GM12878 (cell line): ENCODE data around the gene KCNAB2. TPM values are rescaled to one million over a fixed set of nuclear protein-coding genes. Genes with fewer than 3 reads are reported as not detected.

Source experiments
- ATAC-seq: fragments of 200-7000 bp; cut with Tn5 transposase; 3 replicates; pipeline ENCODE4 v1.9.1; 2020; ENCODE audit warnings: mild to moderate bottlenecking, moderate library complexity
- BruUV-seq: library from RNA; stranded (reverse); fragments of 400-500 nt; replicated peaks from 2 replicates; lab custom pipeline; 2021; lab: Mats Ljungman, UMichigan
- CTCF ChIA-PET: fragments of 300-600 bp; sonication (Branson Sonifier 250); formaldehyde crosslinking; extraction: SDS; loops from one replicate; lab custom pipeline; 2021; ENCODE audit warnings: inconsistent platforms; lab: Yijun Ruan, JAX
- POLR2A ChIA-PET: fragments of 350-600 bp; formaldehyde crosslinking; extraction: SDS; loops from one replicate; lab custom pipeline; 2021; ENCODE audit warnings: inconsistent platforms; lab: Charles Lee
- RAD21 ChIA-PET: fragments of 300-600 bp; sonication (Branson Sonifier 250); formaldehyde crosslinking; loops from one replicate; lab custom pipeline; 2023; ENCODE audit warnings: antibody characterized with exemption; ENCODE audit not compliant: unreplicated experiment; lab: Charles Lee
- SMC1A ChIA-PET: fragments of 300-600 bp; sonication (Branson Sonifier 250); formaldehyde crosslinking; loops from one replicate; lab custom pipeline; 2023; ENCODE audit not compliant: unreplicated experiment, uncharacterized antibody; lab: Charles Lee
- DNase-seq: peaks from one replicate; pipeline ENCODE4 v3.0.0-alpha.2; 2011; ENCODE audit warnings: low read depth, low spot score
- FAIRE-seq: peaks from 3 replicates; lab custom pipeline; 2011; peaks lifted over from hg19 to GRCh38; lab: Jason Lieb, UNC
- H2AFZ ChIP-seq: 2 replicates; pipeline ENCODE4 v1.6.0; 2011; ENCODE audit warnings: low read depth, low read length, control low read depth; ENCODE audit not compliant: control insufficient read depth
- H3K27ac ChIP-seq: 2 replicates; pipeline ENCODE4 v1.5.1; 2011; ENCODE audit warnings: control low read depth; ENCODE audit not compliant: control insufficient read depth, insufficient read depth
- H3K27me3 ChIP-seq, 2 experiments: replicated peaks in 1 of 2; 2 replicates each; pipeline versions ENCODE4 v1.6.0 to v1.6.1; 2011; ENCODE audit warnings: low read length in 1 of 2; ENCODE audit not compliant: control insufficient read depth in 2 of 2, insufficient read depth in 2 of 2
- H3K36me3 ChIP-seq, 2 experiments: 2 replicates each; pipeline ENCODE4 v1.5.1; 2011; ENCODE audit warnings: low read length in 1 of 2; ENCODE audit not compliant: control insufficient read depth in 2 of 2, insufficient read depth in 2 of 2
- H3K4me1 ChIP-seq: 2 replicates; pipeline ENCODE4 v1.6.1; 2011; ENCODE audit warnings: mild to moderate bottlenecking, low read length, moderate library complexity, mixed read lengths; ENCODE audit not compliant: control insufficient read depth, insufficient read depth
- H3K4me2 ChIP-seq: 2 replicates; pipeline ENCODE4 v1.6.0; 2011; ENCODE audit warnings: control low read depth; ENCODE audit not compliant: control insufficient read depth, insufficient read depth
- H3K4me3 ChIP-seq: fragments of 200-600 bp; sonication (generic); 2 replicates; pipeline ENCODE4 v1.5.1; 2016
- H3K79me2 ChIP-seq: 2 replicates; pipeline ENCODE4 v1.6.0; 2011; ENCODE audit warnings: low read length; ENCODE audit not compliant: control insufficient read depth, insufficient read depth
- H3K9ac ChIP-seq: 2 replicates; pipeline ENCODE4 v1.8.0; 2011; ENCODE audit warnings: low read length, control low read depth, mixed read lengths; ENCODE audit not compliant: control insufficient read depth, insufficient read depth
- H3K9me3 ChIP-seq: replicated peaks from 3 replicates; pipeline ENCODE4 v1.5.1; 2011; ENCODE audit warnings: mild to moderate bottlenecking, low read length; ENCODE audit not compliant: control insufficient read depth, insufficient read depth
- H4K20me1 ChIP-seq: 2 replicates; pipeline ENCODE4 v1.6.0; 2011; ENCODE audit not compliant: control insufficient read depth, insufficient read depth
- ATF7 ChIP-seq: fragments of 450-650 bp; IDR thresholded peaks from 2 replicates; pipeline ENCODE4 v1.6.1; 2016; ENCODE audit warnings: low read depth, mild to moderate bottlenecking
- CHD4 ChIP-seq: fragments of 200-600 bp; sonication (generic); IDR thresholded peaks from 2 replicates; pipeline ENCODE4 v1.6.1; 2016; ENCODE audit warnings: mild to moderate bottlenecking
- ESRRA ChIP-seq: IDR thresholded peaks from 2 replicates; pipeline ENCODE4 v1.6.1; 2012; ENCODE audit warnings: mild to moderate bottlenecking, low read length, improper control_type of control experiment
- GATAD2B ChIP-seq: fragments of 450-650 bp; conservative IDR thresholded peaks from 2 replicates; pipeline ENCODE4 v1.6.1; 2017; ENCODE audit warnings: low read depth, mild to moderate bottlenecking, moderate library complexity
- HSF1 ChIP-seq: fragments of 150-350 bp; IDR thresholded peaks from 2 replicates; pipeline ENCODE4 v1.6.1; 2014; ENCODE audit warnings: mild to moderate bottlenecking, low read depth, low read length
- IKZF1 ChIP-seq: fragments of 450-650 bp; conservative IDR thresholded peaks from 2 replicates; pipeline ENCODE4 v1.6.1; 2017; ENCODE audit warnings: antibody characterized with exemption, mild to moderate bottlenecking
- IRF4 ChIP-seq: IDR thresholded peaks from 2 replicates; pipeline ENCODE4 v1.6.1; 2011; ENCODE audit warnings: low read depth, low read length
- NR2C2 ChIP-seq: IDR thresholded peaks from 2 replicates; pipeline ENCODE4 v1.6.1; 2011; ENCODE audit warnings: borderline replicate concordance, low read depth; ENCODE audit not compliant: control insufficient read depth, insufficient read length
- NRF1 ChIP-seq: conservative IDR thresholded peaks from 2 replicates; pipeline ENCODE4 v1.6.1; 2011; ENCODE audit warnings: mild to moderate bottlenecking, low read depth, low read length, improper control_type of control experiment
- PKNOX1 ChIP-seq: fragments of 450-650 bp; IDR thresholded peaks from 2 replicates; pipeline ENCODE4 v1.6.1; 2016; ENCODE audit warnings: mild to moderate bottlenecking
- RAD21 ChIP-seq: IDR thresholded peaks from 2 replicates; pipeline ENCODE4 v1.6.1; 2011; ENCODE audit warnings: mild to moderate bottlenecking, low read depth, low read length, moderate library complexity; ENCODE audit not compliant: insufficient read depth
- RAD51 ChIP-seq: fragments of 450-650 bp; IDR thresholded peaks from 2 replicates; pipeline ENCODE4 v1.6.1; 2016; ENCODE audit warnings: moderate library complexity, mild to moderate bottlenecking, inconsistent platforms
- SIN3A ChIP-seq: IDR thresholded peaks from 2 replicates; pipeline ENCODE4 v1.6.1; 2012; ENCODE audit warnings: low read depth, low read length, improper control_type of control experiment
- ZZZ3 ChIP-seq: IDR thresholded peaks from 2 replicates; pipeline ENCODE4 v1.6.1; 2011; ENCODE audit warnings: low read depth; ENCODE audit not compliant: control insufficient read depth, insufficient read length
- WGBS: methylation state at CpG from one replicate; pipeline ENCODE4 v1.1.6; 2016; ENCODE audit warnings: low lambda C conversion rate; ENCODE audit not compliant: insufficient replicate concordance, insufficient coverage; ENCODE audit errors: missing lambda C conversion rate; 5-methylcytosine and 5-hydroxymethylcytosine counted together
- in situ Hi-C: fragments of 300-500 bp; cut with MboI; formaldehyde crosslinking; loops from 9 replicates; pipeline ENCODE4 v1.14.3; 2018; ENCODE audit warnings: mixed read lengths
- intact Hi-C: fragments of 100-400 bp; cut with micrococcal nuclease; formaldehyde crosslinking; loops from one replicate; pipeline ENCODE4 v1.14.2; 2022; ENCODE audit not compliant: unreplicated experiment
- polyA plus RNA-seq, 11 experiments: library from polyadenylated mRNA; depleted of rRNA in 4 of 11; unstranded in 6 of 11; stranded (reverse) in 5 of 11; fragments of >200 nt; fragmentation: Nextera tagmentation in 4 of 11; fragmentation: Illumina TruSeq in 1 of 11; extraction: Ambion mirVana in 4 of 11; extraction: Trizol in 1 of 11; gene quantifications; 1 replicate in 1 of 11; 2 replicates in 10 of 11; pipeline versions ENCODE4 v1.2.1 to v1.2.3, GENCODE V29; 2011 to 2016; ENCODE audit warnings: inconsistent platforms in 2 of 11, missing spikeins in 2 of 11, low read depth in 1 of 11
- total RNA-seq, 4 experiments: library from RNA; depleted of rRNA in 3 of 4; stranded (reverse); fragments of >200 nt in 3 of 4; fragmentation: Illumina TruSeq in 1 of 4; extraction: Trizol in 1 of 4; gene quantifications; 2 replicates each; pipeline versions ENCODE4 v1.2.1 to v1.2.3, GENCODE V29; 2013 to 2021

The KCNAB2 gene
- total and polyA plus RNA-seq, 10 of the 15 experiments (the other 5 are each of a cell fraction or from before 2014, with no cell fraction given), result 2.9 to 123 (median 62.4) TPM

GRCh38 chr1:6113745-6114144 is 68.1 kb downstream of the KCNAB2 start:
- POLR2A ChIA-PET, result no interaction called here
- no TSS peak for BruUV-seq
- H3K4me2 ChIP-seq, result no peak overlapping the region
- H2AFZ ChIP-seq, result no peak overlapping the region
- no peaks in the 10 kb centered on the region for H3K9me3 ChIP-seq
- in situ Hi-C loops (no loop called here), intact Hi-C loops (no loop called here)
- ATAC-seq, result no peak
- no peak overlapping the region for H3K9ac ChIP-seq
- FAIRE-seq, result no peak
- CTCF ChIA-PET, result interaction anchor here (2.1 kb wide), 1 partner anchor 27 kb away, joined by 4 read pairs; no protein-coding TSS in a partner anchor
- H3K36me3 ChIP-seq, result no peaks in the 10 kb centered on the region
- SMC1A ChIA-PET, result no interaction called here
- H3K4me1 ChIP-seq, result no peaks in the 10 kb centered on the region
- DNase-seq, result no peak
- H3K27me3 ChIP-seq, result no peaks in the 10 kb centered on the region
- no peak for TF ChIP-seq SIN3A
- WGBS, result 42% methylated on average over 14 of the region's 14 CpGs
- H3K4me3 ChIP-seq, result no peak overlapping the region
- RAD21 ChIA-PET, result interaction anchor here (0.9 kb wide), 1 partner anchor 39 kb away, joined by 3 read pairs; no protein-coding TSS in a partner anchor
- H3K27ac ChIP-seq, result no peak overlapping the region
- H4K20me1 ChIP-seq, result no peaks in the 10 kb centered on the region
- H3K79me2 ChIP-seq, result no peaks in the 10 kb centered on the region

GRCh38 chr1:6116137-6116536 is 70.4 kb downstream of the KCNAB2 start:
- ChIA-PET CTCF (interaction anchor here (0.8 kb wide), 1 partner anchor 11 kb away, joined by 3 read pairs; no protein-coding TSS in a partner anchor), POLR2A (no interaction called here), SMC1A (no interaction called here), RAD21 (no interaction called here)
- no peak overlapping the region for H3K27ac ChIP-seq
- H3K79me2 ChIP-seq, result no peaks in the 10 kb centered on the region
- FAIRE-seq, result no peak
- H3K36me3 ChIP-seq, result no peaks in the 10 kb centered on the region
- no peak overlapping the region for H3K4me2 ChIP-seq
- 0% methylated on average over 1 of the region's 1 CpG for WGBS
- in situ Hi-C loops (no loop called here), intact Hi-C loops (loop anchor here (5.0 kb wide), 1 partner anchor 51 kb away; no protein-coding TSS in a partner anchor)
- no peak overlapping the region for H2AFZ ChIP-seq
- no peaks in the 10 kb centered on the region for H3K4me1 ChIP-seq
- TF ChIP-seq ATF7 (no peak), IKZF1 (no peak), CHD4 (no peak), PKNOX1 (no peak), ESRRA (no peak), NRF1 (no peak), IRF4 (no peak), RAD21 (no peak), NR2C2 (no peak), HSF1 (no peak), RAD51 (no peak), GATAD2B (no peak), ZZZ3 (no peak)
- H3K4me3 ChIP-seq, result no peak overlapping the region
- DNase-seq, result no peak
- ATAC-seq, result no peak
- BruUV-seq, result no TSS peak
- no peaks in the 10 kb centered on the region for H4K20me1 ChIP-seq
- H3K27me3 ChIP-seq, result no peaks in the 10 kb centered on the region
- no peaks in the 10 kb centered on the region for H3K9me3 ChIP-seq
- no peak overlapping the region for H3K9ac ChIP-seq
